Ectodermal cell (in vitro differentiated cells): ENCODE results near the gene TSPAN7.

Experiments
- H3K27ac ChIP-seq: 2 replicates; pipeline ENCODE4 v1.7.0; 2013; ENCODE audit warnings: mild to moderate bottlenecking, low read depth, low read length; ENCODE audit not compliant: insufficient read depth, poor library complexity, severe bottlenecking
- H3K27me3 ChIP-seq: 2 replicates; pipeline ENCODE4 v1.7.0; 2013; ENCODE audit warnings: mild to moderate bottlenecking, low read length; ENCODE audit not compliant: insufficient read depth, control insufficient read depth, poor library complexity, severe bottlenecking
- H3K36me3 ChIP-seq: one replicate; pipeline ENCODE4 v1.7.0; 2013; ENCODE audit warnings: low read length; ENCODE audit not compliant: control insufficient read depth, insufficient read depth
- H3K4me1 ChIP-seq: one replicate; pipeline ENCODE4 v1.7.0; 2013; ENCODE audit warnings: low read length; ENCODE audit not compliant: control insufficient read depth, insufficient read depth
- H3K4me3 ChIP-seq: 2 replicates; pipeline ENCODE4 v1.7.0; 2013; ENCODE audit warnings: low read depth, low read length, control low read depth; ENCODE audit not compliant: insufficient read depth
- H3K9me3 ChIP-seq: 2 replicates; pipeline ENCODE4 v1.7.0; 2013; ENCODE audit warnings: mild to moderate bottlenecking, low read length, moderate library complexity; ENCODE audit not compliant: control insufficient read depth
- WGBS, 2 experiments: methylation state at CpG; one replicate each; pipeline ENCODE4 v1.1.7; 2013; ENCODE audit warnings: missing lambda C conversion rate in 2 of 2; 5-methylcytosine and 5-hydroxymethylcytosine counted together

Gene TSPAN7

GRCh38 chrX:38614485-38614884, 53.1 kb downstream of the TSPAN7 start:
- WGBS, 2 experiments, result 89 to 93% methylated on average over 1 to 2 of the region's 2 CpGs
- no peaks in the 10 kb centered on the region for H3K27me3 ChIP-seq
- no peak overlapping the region for H3K27ac ChIP-seq
- H3K4me3 ChIP-seq, result no peak overlapping the region
- no peaks in the 10 kb centered on the region for H3K4me1 ChIP-seq
- no peaks in the 10 kb centered on the region for H3K9me3 ChIP-seq
- H3K36me3 ChIP-seq, result no peaks in the 10 kb centered on the region

- Histone ChIP-seq H3K27me3 (no peaks in the 10 kb centered on the region), H3K27ac (no peak overlapping the region), H3K4me3 (no peak overlapping the region), H3K9me3 (no peaks in the 10 kb centered on the region), H3K36me3 (no peaks in the 10 kb centered on the region), H3K4me1 (no peaks in the 10 kb centered on the region)
- WGBS, 2 experiments, result 94 to 96% methylated on average over 6 of the region's 6 CpGs
These were observed 55.6 kb downstream of the TSPAN7 start for GRCh38 chrX:38616904-38617303.

- 94 to 96% methylated on average over 5 of the region's 5 CpGs for WGBS, 2 experiments
- Histone ChIP-seq H3K4me1 (no peaks in the 10 kb centered on the region), H3K4me3 (no peak overlapping the region), H3K27ac (no peak overlapping the region), H3K27me3 (no peaks in the 10 kb centered on the region), H3K9me3 (no peaks in the 10 kb centered on the region), H3K36me3 (no peaks in the 10 kb centered on the region)
These were observed 56.8 kb downstream of the TSPAN7 start for GRCh38 chrX:38618180-38618579.

- H3K27me3 ChIP-seq, result no peaks in the 10 kb centered on the region
- no peaks in the 10 kb centered on the region for H3K4me1 ChIP-seq
- 89 to 90% methylated on average over 3 to 4 of the region's 4 CpGs for WGBS, 2 experiments
- no peak overlapping the region for H3K4me3 ChIP-seq
- H3K27ac ChIP-seq, result no peak overlapping the region
- no peaks in the 10 kb centered on the region for H3K36me3 ChIP-seq
- no peaks in the 10 kb centered on the region for H3K9me3 ChIP-seq
These were observed 59.3 kb downstream of the TSPAN7 start for GRCh38 chrX:38620623-38621022.

GRCh38 chrX:38626296-38626695, 65.0 kb downstream of the TSPAN7 start:
- Histone ChIP-seq H3K4me1 (no peaks in the 10 kb centered on the region), H3K36me3 (no peaks in the 10 kb centered on the region), H3K27ac (no peak overlapping the region), H3K4me3 (no peak overlapping the region), H3K27me3 (no peaks in the 10 kb centered on the region), H3K9me3 (no peaks in the 10 kb centered on the region)
- 93% methylated on average over 4 of the region's 4 CpGs for WGBS, 2 experiments

GRCh38 chrX:38627683-38628082, 66.3 kb downstream of the TSPAN7 start:
- Histone ChIP-seq H3K4me3 (no peak overlapping the region), H3K27me3 (no peaks in the 10 kb centered on the region), H3K9me3 (no peaks in the 10 kb centered on the region), H3K27ac (no peak overlapping the region), H3K36me3 (no peaks in the 10 kb centered on the region), H3K4me1 (no peaks in the 10 kb centered on the region)

- no peak overlapping the region for H3K27ac ChIP-seq
- no peaks in the 10 kb centered on the region for H3K27me3 ChIP-seq
- no peaks in the 10 kb centered on the region for H3K4me1 ChIP-seq
- H3K36me3 ChIP-seq, result no peaks in the 10 kb centered on the region
- H3K9me3 ChIP-seq, result no peaks in the 10 kb centered on the region
- no peak overlapping the region for H3K4me3 ChIP-seq
These were observed 67.2 kb downstream of the TSPAN7 start for GRCh38 chrX:38628587-38628986.

GRCh38 chrX:38632516-38632915, 71.2 kb downstream of the TSPAN7 start:
- Histone ChIP-seq H3K36me3 (no peaks in the 10 kb centered on the region), H3K9me3 (no peaks in the 10 kb centered on the region), H3K27ac (no peak overlapping the region), H3K4me1 (no peaks in the 10 kb centered on the region), H3K27me3 (no peaks in the 10 kb centered on the region), H3K4me3 (no peak overlapping the region)
- no CpG with 5 or more reads among the region's 2 CpGs for WGBS, 2 experiments

- 88 to 100% methylated on average over 2 of the region's 2 CpGs for WGBS, 2 experiments
- no peaks in the 10 kb centered on the region for H3K9me3 ChIP-seq
- H3K4me3 ChIP-seq, result no peak overlapping the region
- H3K4me1 ChIP-seq, result no peaks in the 10 kb centered on the region
- no peaks in the 10 kb centered on the region for H3K36me3 ChIP-seq
- H3K27me3 ChIP-seq, result no peaks in the 10 kb centered on the region
- no peak overlapping the region for H3K27ac ChIP-seq
These were observed 73.3 kb downstream of the TSPAN7 start for GRCh38 chrX:38634665-38635064.

- Histone ChIP-seq H3K9me3 (no peaks in the 10 kb centered on the region), H3K27ac (no peak overlapping the region), H3K27me3 (no peaks in the 10 kb centered on the region), H3K4me3 (no peak overlapping the region), H3K36me3 (no peaks in the 10 kb centered on the region), H3K4me1 (no peaks in the 10 kb centered on the region)
- 78% methylated on average over 6 to 8 of the region's 8 CpGs for WGBS, 2 experiments
These were observed 75.8 kb downstream of the TSPAN7 start for GRCh38 chrX:38636949-38637819.
